Heart left ventricle (tissue), 13 donors: ENCODE measurements around the gene ADGRB3.
"Not testable (repeated sequence)": the region's sequence is repeated elsewhere in the genome, so short reads cannot be mapped to it uniquely, and the experiment has no call there.

Experiments
- POLR2A ChIP-seq, 2 donors: fragments of 450-650 bp; IDR thresholded peaks; one replicate each; pipeline ENCODE4 v1.6.1; 2017; ENCODE audit warnings: antibody characterized with exemption in 2 of 2, mild to moderate bottlenecking in 2 of 2, moderate library complexity in 2 of 2
- TF ChIP-seq, protein P1 (sequence below), 12 donors: fragments of 200-600 bp; sonication (generic) in 4 of 12; IDR thresholded peaks; one replicate each; pipeline versions ENCODE4 v1.5.0 to v1.8.0; 2018 to 2022; ENCODE audit warnings: antibody characterized with exemption in 12 of 12, mild to moderate bottlenecking in 5 of 12
- donor health status: ischemic (EF 13 %, LVEDD 7.1; RV severe dilation, severe dysfunction).
- donor health status: DM: no; HTN: yes; CAD: no.
- donor health status: DM: no; HTN: no; CAD: no.
- donor health status: ischemic (EF 25% LVEDD 6.9; RV normal size, moderate dysfunction).
- donor health status: ischemic (EF 25% LVEDD 5.7; RV mildly dilated, moderate dysfunction).
- donor health status: ischemic (EF 35%, LVEDD 5.7; RV mildly dilated, moderate dysfunction).
- donor health status: nonischemic (EF 11% LVEDD 7.7; RV severe dilation, severe dysfunction).
- donor health status: DM: yes; HTN: yes; CAD: no.
- donor health status: PGD.
- donor health status: ischemic (EF 29% LVEDD 5.4; RV normal size, mild dysfunction).
- donor health status: nonischemic (EF 23%, LVEDD 6.1; RV moderate dilation, normal function).

DNA sequence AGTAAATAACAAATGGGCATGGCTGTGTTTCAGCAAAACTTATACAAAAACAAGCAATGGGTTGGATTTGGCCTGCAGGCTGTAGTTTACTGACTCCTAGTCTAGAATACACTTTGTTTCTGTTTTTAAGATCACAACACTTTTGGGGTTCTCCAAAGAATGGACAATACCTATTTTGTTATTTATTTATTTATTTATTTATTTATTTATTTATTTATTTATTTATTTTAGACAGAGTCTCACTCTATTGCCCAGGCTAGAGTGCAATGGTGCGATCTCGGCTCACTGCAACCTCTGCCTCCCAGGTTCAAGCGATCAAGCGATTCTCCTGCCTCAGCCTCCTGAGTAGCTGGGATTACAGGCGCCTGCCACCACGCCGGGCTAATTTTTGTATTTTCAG lies 346.6 kb downstream of the ADGRB3 start:
- TF ChIP-seq, protein P1, sequence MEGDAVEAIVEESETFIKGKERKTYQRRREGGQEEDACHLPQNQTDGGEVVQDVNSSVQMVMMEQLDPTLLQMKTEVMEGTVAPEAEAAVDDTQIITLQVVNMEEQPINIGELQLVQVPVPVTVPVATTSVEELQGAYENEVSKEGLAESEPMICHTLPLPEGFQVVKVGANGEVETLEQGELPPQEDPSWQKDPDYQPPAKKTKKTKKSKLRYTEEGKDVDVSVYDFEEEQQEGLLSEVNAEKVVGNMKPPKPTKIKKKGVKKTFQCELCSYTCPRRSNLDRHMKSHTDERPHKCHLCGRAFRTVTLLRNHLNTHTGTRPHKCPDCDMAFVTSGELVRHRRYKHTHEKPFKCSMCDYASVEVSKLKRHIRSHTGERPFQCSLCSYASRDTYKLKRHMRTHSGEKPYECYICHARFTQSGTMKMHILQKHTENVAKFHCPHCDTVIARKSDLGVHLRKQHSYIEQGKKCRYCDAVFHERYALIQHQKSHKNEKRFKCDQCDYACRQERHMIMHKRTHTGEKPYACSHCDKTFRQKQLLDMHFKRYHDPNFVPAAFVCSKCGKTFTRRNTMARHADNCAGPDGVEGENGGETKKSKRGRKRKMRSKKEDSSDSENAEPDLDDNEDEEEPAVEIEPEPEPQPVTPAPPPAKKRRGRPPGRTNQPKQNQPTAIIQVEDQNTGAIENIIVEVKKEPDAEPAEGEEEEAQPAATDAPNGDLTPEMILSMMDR (IDR thresholded peaks at IDR 0.05) = not testable (repeated sequence)
- TF ChIP-seq POLR2A (IDR thresholded peaks at IDR 0.05) = not testable (repeated sequence)
